PC-3 (cell line): ENCODE data around the gene PREX1.

Experiments used
- CTCF ChIP-seq: fragments of 300-600 bp; sonication (generic); conservative IDR thresholded peaks from 2 replicates; pipeline ENCODE4 v1.5.1; 2017; ENCODE audit warnings: antibody characterized with exemption, low read depth, mild to moderate bottlenecking, low read length
- EZH2 ChIP-seq: fragments of 300-600 bp; sonication (generic); IDR thresholded peaks from one replicate; pipeline ENCODE4 v1.6.1; 2017; ENCODE audit warnings: antibody characterized with exemption, mild to moderate bottlenecking, low read length; ENCODE audit not compliant: unreplicated experiment
- EZH2phosphoT487 ChIP-seq: fragments of 300-600 bp; sonication (generic); IDR thresholded peaks from 2 replicates; pipeline ENCODE4 v1.6.1; 2018; ENCODE audit warnings: mild to moderate bottlenecking, antibody characterized with exemption, low read length, borderline replicate concordance

GRCh38 chr20:48624315-48625020, 203.3 kb downstream of the PREX1 start:
- TF ChIP-seq EZH2phosphoT487 (no peak), CTCF (no peak), EZH2 (no peak)
